ENCODE data around the gene CTNNA2.

- no peak for TF ChIP-seq GATA2 (IDR thresholded peaks at IDR 0.05; ENCODE audit: low read depth, low read length)
- TF ChIP-seq GATA3 (IDR thresholded peaks at IDR 0.05; ENCODE audit: low read depth, low read length) = no peak
These were observed 778.8 kb downstream of the CTNNA2 start for GRCh38 chr2:80291656-80292055.

All from SH-SY5Y (cell line).